Hepatocyte (in vitro differentiated cells): ENCODE data around the gene RBM19.

Experiments
- EZH2phosphoT487 ChIP-seq: fragments of 200-600 bp; sonication (generic); IDR thresholded peaks from one replicate; pipeline ENCODE4 v1.6.1; 2018; ENCODE audit warnings: antibody characterized with exemption, mild to moderate bottlenecking, low read depth, moderate library complexity; ENCODE audit not compliant: unreplicated experiment, severe bottlenecking
- TF ChIP-seq, protein P1 (sequence below): fragments of 200-600 bp; sonication (generic); IDR thresholded peaks from 2 replicates; pipeline ENCODE4 v1.5.1; 2016; ENCODE audit warnings: antibody characterized with exemption, mild to moderate bottlenecking; ENCODE audit not compliant: poor library complexity

DNA sequence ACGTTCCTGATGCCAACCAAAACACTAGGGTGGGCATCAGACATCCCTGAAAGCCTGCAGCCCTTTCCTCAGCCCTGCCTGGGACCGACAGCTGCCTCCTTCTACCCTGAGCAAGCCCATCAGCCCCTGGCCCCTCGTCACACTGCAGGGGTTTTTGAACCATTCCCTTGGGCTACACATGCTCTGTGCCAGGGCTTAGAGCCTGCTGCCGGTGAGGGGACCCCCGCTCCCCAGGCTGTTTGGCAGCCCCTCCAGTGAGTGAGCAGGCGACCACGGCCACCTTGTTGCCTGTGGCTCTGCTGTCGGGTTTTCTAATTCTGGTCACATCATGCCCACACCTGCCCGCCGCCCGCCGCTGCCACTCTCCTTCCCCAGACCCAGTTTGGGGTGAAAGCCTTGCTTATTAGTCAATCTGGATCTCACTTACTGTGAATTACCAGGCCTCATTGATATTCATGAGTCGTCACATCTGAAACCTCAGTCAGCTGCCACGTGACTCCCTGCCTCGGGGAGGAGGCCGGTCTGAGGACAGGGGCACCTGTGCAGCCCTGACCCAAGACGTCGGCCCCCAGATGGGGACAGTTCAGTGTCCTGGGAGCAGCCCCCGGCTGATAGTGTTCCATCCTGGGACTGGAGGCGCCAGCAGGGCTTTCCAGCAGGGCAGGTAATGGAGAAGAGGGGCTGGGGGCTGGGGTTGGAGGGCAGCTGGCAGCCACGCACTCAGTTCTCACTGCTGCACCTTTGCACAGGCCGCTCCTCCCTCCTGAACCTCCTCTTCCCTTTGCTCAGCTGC lies 163.0 kb downstream of the RBM19 start:
- TF ChIP-seq, protein P1, sequence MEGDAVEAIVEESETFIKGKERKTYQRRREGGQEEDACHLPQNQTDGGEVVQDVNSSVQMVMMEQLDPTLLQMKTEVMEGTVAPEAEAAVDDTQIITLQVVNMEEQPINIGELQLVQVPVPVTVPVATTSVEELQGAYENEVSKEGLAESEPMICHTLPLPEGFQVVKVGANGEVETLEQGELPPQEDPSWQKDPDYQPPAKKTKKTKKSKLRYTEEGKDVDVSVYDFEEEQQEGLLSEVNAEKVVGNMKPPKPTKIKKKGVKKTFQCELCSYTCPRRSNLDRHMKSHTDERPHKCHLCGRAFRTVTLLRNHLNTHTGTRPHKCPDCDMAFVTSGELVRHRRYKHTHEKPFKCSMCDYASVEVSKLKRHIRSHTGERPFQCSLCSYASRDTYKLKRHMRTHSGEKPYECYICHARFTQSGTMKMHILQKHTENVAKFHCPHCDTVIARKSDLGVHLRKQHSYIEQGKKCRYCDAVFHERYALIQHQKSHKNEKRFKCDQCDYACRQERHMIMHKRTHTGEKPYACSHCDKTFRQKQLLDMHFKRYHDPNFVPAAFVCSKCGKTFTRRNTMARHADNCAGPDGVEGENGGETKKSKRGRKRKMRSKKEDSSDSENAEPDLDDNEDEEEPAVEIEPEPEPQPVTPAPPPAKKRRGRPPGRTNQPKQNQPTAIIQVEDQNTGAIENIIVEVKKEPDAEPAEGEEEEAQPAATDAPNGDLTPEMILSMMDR, result no peak
- TF ChIP-seq EZH2phosphoT487, result no peak
